Measurements from ENCODE around the gene PRUNE1.

The PRUNE1 gene

DNA sequence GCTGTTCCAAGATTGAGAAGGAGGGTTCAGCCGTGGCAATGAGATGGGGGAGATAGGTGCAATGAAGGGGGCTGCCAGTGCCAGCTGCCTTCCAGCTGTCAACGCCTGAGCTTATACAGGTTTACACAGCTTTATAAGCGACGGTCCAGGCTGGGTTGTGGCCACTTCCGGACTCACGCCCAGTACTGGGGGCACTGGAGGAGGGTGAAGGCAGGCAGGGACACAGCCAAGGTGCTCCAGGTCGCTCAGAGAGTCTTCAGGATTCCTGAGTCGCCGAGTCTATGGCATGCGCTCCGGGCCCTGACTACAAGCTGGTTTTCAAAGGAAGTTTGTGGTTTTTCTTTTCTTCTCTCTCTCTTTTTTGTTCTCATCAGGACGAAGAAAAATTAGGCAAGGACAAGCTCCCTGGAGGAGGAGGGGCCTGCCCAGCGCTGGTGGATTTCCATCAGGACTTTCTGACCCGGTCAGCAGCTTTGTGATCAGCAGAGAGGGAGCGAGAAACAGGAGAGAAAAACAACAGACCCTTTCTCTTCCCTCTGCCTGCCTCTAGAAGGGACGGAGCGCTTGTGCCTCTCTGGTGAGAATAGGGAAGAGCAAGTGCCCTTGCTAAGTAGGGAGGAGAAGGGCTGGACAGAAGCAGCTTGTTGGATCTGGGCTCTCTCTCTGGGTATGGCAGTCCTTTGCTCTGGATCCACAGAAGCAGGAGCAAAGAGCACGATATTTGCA is 1.8 kb upstream of the PRUNE1 start, which contains the start of gene MINDY1:
MINDY1 (minus strand) TSS at position 576 of the 726 bp plus-strand sequence. CDS start 4,285 bp downstream, outside the sequence.
- H3K27ac ChIP-seq (ENCODE audit: low read depth, low read length) = peak within 1 kb of the TSS; percentile 51
- H3K36me3 ChIP-seq (ENCODE audit: low read length) = no peaks in the 10 kb centered on the region
- no peak for TF ChIP-seq EZH2phosphoT487 (conservative IDR thresholded peaks at IDR 0.05; ENCODE audit: low read length)
- TF ChIP-seq, protein P1, sequence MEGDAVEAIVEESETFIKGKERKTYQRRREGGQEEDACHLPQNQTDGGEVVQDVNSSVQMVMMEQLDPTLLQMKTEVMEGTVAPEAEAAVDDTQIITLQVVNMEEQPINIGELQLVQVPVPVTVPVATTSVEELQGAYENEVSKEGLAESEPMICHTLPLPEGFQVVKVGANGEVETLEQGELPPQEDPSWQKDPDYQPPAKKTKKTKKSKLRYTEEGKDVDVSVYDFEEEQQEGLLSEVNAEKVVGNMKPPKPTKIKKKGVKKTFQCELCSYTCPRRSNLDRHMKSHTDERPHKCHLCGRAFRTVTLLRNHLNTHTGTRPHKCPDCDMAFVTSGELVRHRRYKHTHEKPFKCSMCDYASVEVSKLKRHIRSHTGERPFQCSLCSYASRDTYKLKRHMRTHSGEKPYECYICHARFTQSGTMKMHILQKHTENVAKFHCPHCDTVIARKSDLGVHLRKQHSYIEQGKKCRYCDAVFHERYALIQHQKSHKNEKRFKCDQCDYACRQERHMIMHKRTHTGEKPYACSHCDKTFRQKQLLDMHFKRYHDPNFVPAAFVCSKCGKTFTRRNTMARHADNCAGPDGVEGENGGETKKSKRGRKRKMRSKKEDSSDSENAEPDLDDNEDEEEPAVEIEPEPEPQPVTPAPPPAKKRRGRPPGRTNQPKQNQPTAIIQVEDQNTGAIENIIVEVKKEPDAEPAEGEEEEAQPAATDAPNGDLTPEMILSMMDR (IDR thresholded peaks at IDR 0.05; ENCODE audit: insufficient read depth, low read length, poor library complexity, severe bottlenecking) = no peak
- no peaks in the 10 kb centered on the region for H3K9me3 ChIP-seq (ENCODE audit: insufficient read depth, low read length)
- H3K9ac ChIP-seq (ENCODE audit: low read length) = peak within 1 kb of the TSS; percentile 83
- peak within 1 kb of the TSS; percentile 85 for H2AFZ ChIP-seq (ENCODE audit: low read depth, low read length, severe bottlenecking)
- no peaks in the 10 kb centered on the region for H3K27me3 ChIP-seq (ENCODE audit: low read length)
- peaks cover 8% of the 10 kb centered on the region; the same call in 1 of the 2 replicates for H3F3A ChIP-seq (ENCODE audit: insufficient read depth)
- H3K9me2 ChIP-seq (replicated peaks; ENCODE audit: insufficient read depth, low read length) = no peaks in the 10 kb centered on the region
- peak within 1 kb of the TSS; percentile 48 for H3K4me3 ChIP-seq (ENCODE audit: insufficient read depth, low read length, poor library complexity, severe bottlenecking)
- H4K20me1 ChIP-seq (ENCODE audit: low read depth, low read length) = no peaks in the 10 kb centered on the region
- peak within 1 kb of the TSS; percentile 75 for H3K4me2 ChIP-seq (ENCODE audit: low read depth, low read length, poor library complexity, severe bottlenecking)
- H3K79me2 ChIP-seq (ENCODE audit: insufficient read depth, low read length) = peaks cover 12% of the 10 kb centered on the region; the same call in 1 of the 2 replicates

- Histone ChIP-seq H3K9me2 (replicated peaks; ENCODE audit: insufficient read depth, low read length) (no peaks in the 10 kb centered on the region), H3K4me2 (ENCODE audit: low read depth, low read length, poor library complexity, severe bottlenecking) (peak overlapping the region; percentile 75), H3K27me3 (ENCODE audit: low read length) (no peaks in the 10 kb centered on the region), H3K27ac (ENCODE audit: low read depth, low read length) (peak overlapping the region; percentile 51), H2AFZ (ENCODE audit: low read depth, low read length, severe bottlenecking) (peak overlapping the region; percentile 85), H4K20me1 (ENCODE audit: low read depth, low read length) (no peaks in the 10 kb centered on the region), H3K9me3 (ENCODE audit: insufficient read depth, low read length) (no peaks in the 10 kb centered on the region), H3F3A (ENCODE audit: insufficient read depth) (peaks cover 8% of the 10 kb centered on the region; the same call in 1 of the 2 replicates), H3K4me3 (ENCODE audit: insufficient read depth, low read length, poor library complexity, severe bottlenecking) (peak overlapping the region; percentile 87), H3K79me2 (ENCODE audit: insufficient read depth, low read length) (peaks cover 12% of the 10 kb centered on the region; the same call in 1 of the 2 replicates), H3K9ac (ENCODE audit: low read length) (peak overlapping the region; percentile 83), H3K36me3 (ENCODE audit: low read length) (no peaks in the 10 kb centered on the region)
- TF ChIP-seq EZH2phosphoT487 (conservative IDR thresholded peaks at IDR 0.05; ENCODE audit: low read length) = no peak
- TF ChIP-seq, protein P1 (IDR thresholded peaks at IDR 0.05; ENCODE audit: insufficient read depth, low read length, poor library complexity, severe bottlenecking) = no peak
Observed at GRCh38 chr1:151007853-151008243, 401 bp upstream of the PRUNE1 start.

DNA sequence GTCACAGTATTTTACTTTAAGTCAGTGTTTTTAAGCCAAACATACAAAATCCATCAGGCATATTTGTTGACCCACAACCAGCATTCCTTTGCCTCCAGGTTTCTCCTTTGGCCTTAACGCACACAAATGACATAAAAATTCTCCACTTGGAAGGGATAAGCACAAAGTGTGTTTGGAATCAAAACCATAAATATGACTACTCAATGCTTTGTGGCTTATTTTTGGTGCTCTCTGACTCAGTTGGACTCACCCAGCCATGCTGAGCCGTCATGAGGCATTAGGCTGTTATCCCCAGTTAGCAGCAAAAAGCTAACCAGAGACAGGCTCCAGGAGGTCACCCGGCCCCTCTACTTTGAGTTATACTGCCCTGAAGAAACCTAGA is 948 bp downstream of the PRUNE1 start:
- no peaks in the 10 kb centered on the region for H4K20me1 ChIP-seq (ENCODE audit: low read depth, low read length)

More for the DNA sequence above, 948 bp downstream of the PRUNE1 start:
- Histone ChIP-seq H3F3A (ENCODE audit: insufficient read depth) (peaks cover 8% of the 10 kb centered on the region; the same call in 1 of the 2 replicates), H3K9ac (ENCODE audit: low read length) (peak overlapping the region; percentile 83), H2AFZ (ENCODE audit: low read depth, low read length, severe bottlenecking) (peak overlapping the region; percentile 85), H3K79me2 (ENCODE audit: insufficient read depth, low read length) (peaks cover 12% of the 10 kb centered on the region; the same call in 1 of the 2 replicates), H3K4me2 (ENCODE audit: low read depth, low read length, poor library complexity, severe bottlenecking) (peak overlapping the region; percentile 75), H3K9me3 (ENCODE audit: insufficient read depth, low read length) (no peaks in the 10 kb centered on the region), H3K4me3 (ENCODE audit: insufficient read depth, low read length, poor library complexity, severe bottlenecking) (peak overlapping the region; percentile 87), H3K27ac (ENCODE audit: low read depth, low read length) (no peak overlapping the region), H3K36me3 (ENCODE audit: low read length) (no peaks in the 10 kb centered on the region), H3K9me2 (replicated peaks; ENCODE audit: insufficient read depth, low read length) (no peaks in the 10 kb centered on the region), H3K27me3 (ENCODE audit: low read length) (no peaks in the 10 kb centered on the region)
- TF ChIP-seq EZH2phosphoT487 (conservative IDR thresholded peaks at IDR 0.05; ENCODE audit: low read length) = no peak
- TF ChIP-seq, protein P1 (IDR thresholded peaks at IDR 0.05; ENCODE audit: insufficient read depth, low read length, poor library complexity, severe bottlenecking) = no peak

Measured in SU-DHL-6 (cell line).